Left lung (tissue), 10 donors: ENCODE results near the gene CCDC85A. TPM values are rescaled to one million over a fixed set of nuclear protein-coding genes. Genes with fewer than 3 reads are reported as not detected.

Source experiments
- ATAC-seq: fragments of 200-7000 bp; cut with Tn5 transposase; one replicate; pipeline ENCODE4 v1.9.1; 2020; ENCODE audit warnings: moderate library complexity
- DNase-seq, 4 donors: peaks; one replicate each; pipeline ENCODE4 v3.0.0-alpha.2; 2013 to 2020
- H3K27ac ChIP-seq, 2 donors: fragments of 200-600 bp; sonication (generic) in 1 of 2; one replicate each; pipeline versions ENCODE4 v1.5.0 to v1.8.0; 2020 to 2021
- H3K27me3 ChIP-seq, 2 donors: fragments of 200-600 bp; sonication (generic) in 1 of 2; one replicate each; pipeline versions ENCODE4 v1.5.0 to v1.8.0; 2020 to 2021
- H3K36me3 ChIP-seq, 2 donors: fragments of 200-600 bp; sonication (generic) in 1 of 2; one replicate each; pipeline versions ENCODE4 v1.5.0 to v1.8.0; 2020 to 2021
- H3K4me1 ChIP-seq, 2 donors: fragments of 200-600 bp; one replicate each; pipeline ENCODE4 v1.8.0; 2021
- H3K4me3 ChIP-seq, 2 donors: fragments of 200-600 bp; sonication (generic) in 1 of 2; one replicate each; pipeline versions ENCODE4 v1.5.0 to v1.8.0; 2020 to 2021; ENCODE audit warnings: mild to moderate bottlenecking in 1 of 2
- H3K9me3 ChIP-seq, 2 donors: fragments of 200-600 bp; sonication (generic) in 1 of 2; one replicate each; pipeline versions ENCODE4 v1.5.0 to v1.8.0; 2020 to 2021
- CTCF ChIP-seq, 2 donors: fragments of 200-600 bp; sonication (generic) in 1 of 2; IDR thresholded peaks; one replicate each; pipeline versions ENCODE4 v1.5.0 to v1.8.0; 2021; ENCODE audit warnings: antibody characterized with exemption in 2 of 2
- intact Hi-C, 2 donors: fragments of 100-400 bp; cut with DNase I; formaldehyde crosslinking; loops; one replicate each; pipeline versions ENCODE4 v1.11.2 to v1.14.2; 2022
- polyA plus RNA-seq, 6 donors: library from polyadenylated mRNA; unstranded; fragments of 120-200 nt; gene quantifications; one replicate each; pipeline ENCODE4 v1.2.1, GENCODE V29; 2013; ENCODE audit not compliant: insufficient read length in 6 of 6
- total RNA-seq, 2 donors: library from RNA; stranded (reverse); fragmentation: NEBNext Ultra II Directional; extraction: Animal tissue kit (Norgen Biotek cat#: 25700); gene quantifications; one replicate each; pipeline ENCODE4 v1.2.1, GENCODE V29; 2021
- donor health status: DM: no; HTN: yes; CAD: no.
- donor health status: DM: no; HTN: no; CAD: no.

The CCDC85A gene
- total and polyA plus RNA-seq, 8 donors, result 1.2 to 8.7 (median 2.2) TPM

DNA sequence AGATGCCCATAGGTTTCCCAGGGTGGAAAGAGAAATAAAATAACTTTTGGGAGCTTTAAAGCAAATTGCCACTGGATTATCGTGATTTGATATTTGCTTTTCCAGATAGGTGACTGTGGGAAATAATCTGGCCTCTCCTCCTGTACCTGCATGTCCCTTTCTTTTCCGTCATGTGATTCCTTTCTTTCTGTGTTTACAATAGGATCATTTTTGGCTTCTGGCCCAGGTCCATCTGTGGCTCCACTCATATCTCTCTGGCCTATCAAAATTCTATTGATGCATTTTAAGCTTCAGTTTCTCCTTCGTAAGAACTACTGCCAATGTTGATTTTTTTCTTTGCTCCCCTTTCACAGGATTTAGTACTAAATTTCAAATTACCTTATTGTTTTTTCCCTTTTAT is 153.6 kb downstream of the CCDC85A start:
- TF ChIP-seq CTCF (IDR thresholded peaks at IDR 0.05), result no peak
- Histone ChIP-seq H3K4me3 (no peak overlapping the region), H3K36me3 (no peaks in the 10 kb centered on the region), H3K9me3 (no peaks in the 10 kb centered on the region), H3K27ac (no peak overlapping the region), H3K27me3 (no peaks in the 10 kb centered on the region), H3K4me1 (no peaks in the 10 kb centered on the region)
- intact Hi-C loops, result no loop called here
- ATAC-seq, result no peak
- peak in 1 of 4 donors; percentile 4 for DNase-seq

GRCh38 chr2:56338232-56338631 is 154.4 kb downstream of the CCDC85A start:
- no peaks in the 10 kb centered on the region for H3K9me3 ChIP-seq
- no peak overlapping the region for H3K4me3 ChIP-seq
- intact Hi-C loops, result no loop called here
- DNase-seq, result no peak
- no peak for ATAC-seq
- H3K4me1 ChIP-seq, result no peaks in the 10 kb centered on the region
- no peaks in the 10 kb centered on the region for H3K27me3 ChIP-seq
- no peak overlapping the region for H3K27ac ChIP-seq
- H3K36me3 ChIP-seq, result no peaks in the 10 kb centered on the region
- TF ChIP-seq CTCF (IDR thresholded peaks at IDR 0.05), result no peak

- Histone ChIP-seq H3K4me3 (no peak overlapping the region), H3K9me3 (no peaks in the 10 kb centered on the region), H3K36me3 (no peaks in the 10 kb centered on the region), H3K4me1 (no peaks in the 10 kb centered on the region), H3K27ac (no peak overlapping the region), H3K27me3 (no peaks in the 10 kb centered on the region)
- DNase-seq, result no peak
- TF ChIP-seq CTCF (IDR thresholded peaks at IDR 0.05), result no peak
- ATAC-seq, result no peak
- intact Hi-C loops, result no loop called here
Observed at GRCh38 chr2:56344771-56345170, 161.0 kb downstream of the CCDC85A start.

GRCh38 chr2:56347881-56348280 is 164.1 kb downstream of the CCDC85A start:
- H3K27ac ChIP-seq, result no peak overlapping the region
- no peak for DNase-seq
- no peak for TF ChIP-seq CTCF (IDR thresholded peaks at IDR 0.05)
- H3K4me3 ChIP-seq, result no peak overlapping the region
- H3K27me3 ChIP-seq, result no peaks in the 10 kb centered on the region
- intact Hi-C loops, result no loop called here
- no peak for ATAC-seq
- H3K9me3 ChIP-seq, result no peaks in the 10 kb centered on the region
- H3K4me1 ChIP-seq, result no peaks in the 10 kb centered on the region
- H3K36me3 ChIP-seq, result no peaks in the 10 kb centered on the region

- intact Hi-C loops, result no loop called here
- Histone ChIP-seq H3K27me3 (no peaks in the 10 kb centered on the region), H3K9me3 (no peaks in the 10 kb centered on the region), H3K27ac (no peak overlapping the region), H3K36me3 (no peaks in the 10 kb centered on the region), H3K4me3 (no peak overlapping the region), H3K4me1 (no peaks in the 10 kb centered on the region)
- peak in 1 of 4 donors; percentile 8 for DNase-seq
- no peak for ATAC-seq
- no peak for TF ChIP-seq CTCF (IDR thresholded peaks at IDR 0.05)
Observed at GRCh38 chr2:56348392-56349210, 164.8 kb downstream of the CCDC85A start.
